SK-N-SH treated with all-trans-retinoic acid at 6 μM for 48 hours (cell line): ENCODE measurements around the gene PRIMA1.

ENCODE experiments used
- ATAC-seq: fragments of 200-7000 bp; cut with Tn5 transposase; 3 replicates; pipeline ENCODE4 v1.9.1; 2020; ENCODE audit warnings: mild to moderate bottlenecking, moderate library complexity
- ARNTL ChIP-seq: fragments of 450-650 bp; formaldehyde crosslinking; IDR thresholded peaks from 2 replicates; pipeline ENCODE4 v1.5.0; 2020; ENCODE audit warnings: low read depth, mild to moderate bottlenecking, moderate library complexity, borderline replicate concordance
- CREB5 ChIP-seq: fragments of 250-450 bp; sonication (Bioruptor Pico); IDR thresholded peaks from 2 replicates; pipeline ENCODE4 v1.5.1; 2020; ENCODE audit warnings: low read depth, mild to moderate bottlenecking, moderate library complexity
- CSRNP3 ChIP-seq: fragments of 250-450 bp; sonication (Bioruptor Pico); IDR thresholded peaks from 2 replicates; pipeline ENCODE4 v1.5.1; 2021; ENCODE audit warnings: mild to moderate bottlenecking, moderate library complexity
- GLIS3 ChIP-seq: fragments of 250-450 bp; sonication (Bioruptor Pico); IDR thresholded peaks from 2 replicates; pipeline ENCODE4 v1.5.0; 2020; ENCODE audit warnings: mild to moderate bottlenecking, moderate library complexity
- ISL1 ChIP-seq: fragments of 250-450 bp; sonication (Bioruptor Pico); IDR thresholded peaks from 2 replicates; pipeline ENCODE4 v2.1.2; 2022; ENCODE audit warnings: mild to moderate bottlenecking, moderate library complexity
- PATZ1 ChIP-seq: fragments of 250-450 bp; sonication (Bioruptor Pico); IDR thresholded peaks from 2 replicates; pipeline ENCODE4 v1.8.0; 2020; ENCODE audit warnings: mild to moderate bottlenecking, moderate library complexity, borderline replicate concordance
- RARB ChIP-seq: fragments of 250-450 bp; sonication (Bioruptor Pico); IDR thresholded peaks from 2 replicates; pipeline ENCODE4 v1.8.0; 2021; ENCODE audit warnings: mild to moderate bottlenecking, moderate library complexity
- TOX ChIP-seq: fragments of 250-450 bp; sonication (Bioruptor Pico); IDR thresholded peaks from 2 replicates; pipeline ENCODE4 v1.8.0; 2021; ENCODE audit warnings: mild to moderate bottlenecking, moderate library complexity, borderline replicate concordance
- TSHZ2 ChIP-seq: fragments of 250-450 bp; sonication (Bioruptor Pico); IDR thresholded peaks from 2 replicates; pipeline ENCODE4 v1.5.0; 2020; ENCODE audit warnings: mild to moderate bottlenecking, moderate library complexity
- ZFP30 ChIP-seq: fragments of 450-650 bp; formaldehyde crosslinking; IDR thresholded peaks from 2 replicates; pipeline ENCODE4 v1.5.0; 2022; ENCODE audit warnings: mild to moderate bottlenecking, moderate library complexity
- ZNF565 ChIP-seq: fragments of 450-650 bp; formaldehyde crosslinking; conservative IDR thresholded peaks from 2 replicates; pipeline ENCODE4 v1.5.0; 2020; ENCODE audit warnings: low read depth, mild to moderate bottlenecking, moderate library complexity
- ZNF70 ChIP-seq: fragments of 450-650 bp; formaldehyde crosslinking; IDR thresholded peaks from 2 replicates; pipeline ENCODE4 v1.5.0; 2020; ENCODE audit warnings: mild to moderate bottlenecking, moderate library complexity
- ZNF8 ChIP-seq: fragments of 450-650 bp; formaldehyde crosslinking; IDR thresholded peaks from 2 replicates; pipeline ENCODE4 v1.5.0; 2020; ENCODE audit warnings: mild to moderate bottlenecking, moderate library complexity

The PRIMA1 gene

GRCh38 chr14:93712838-93713724 is 75.2 kb downstream of the PRIMA1 start:
- TF ChIP-seq ZNF565 (CRISPR knock-in tag) (no peak), RARB (CRISPR knock-in tag) (no peak), PATZ1 (CRISPR knock-in tag) (no peak), ZNF8 (no peak), ZFP30 (CRISPR knock-in tag) (no peak), ZNF70 (CRISPR knock-in tag) (no peak), TOX (no peak), TSHZ2 (CRISPR knock-in tag) (no peak), ARNTL (CRISPR knock-in tag) (no peak), CREB5 (CRISPR knock-in tag) (no peak)
- TF ChIP-seq, all 23 proteins: peak for 0
- ATAC-seq: no peak

GRCh38 chr14:93712079-93712837 is 76.0 kb downstream of the PRIMA1 start:
- ATAC-seq: no peak
- TF ChIP-seq GLIS3 (CRISPR knock-in tag) (no peak), CSRNP3 (CRISPR knock-in tag) (no peak)

- TF ChIP-seq TSHZ2 (CRISPR knock-in tag): no peak
- TF ChIP-seq ZNF8: no peak
- TF ChIP-seq TOX: no peak
- no peak for TF ChIP-seq CREB5 (CRISPR knock-in tag)
- TF ChIP-seq ISL1 (CRISPR knock-in tag): no peak
- TF ChIP-seq, all 23 proteins: peak for 0
- no peak for ATAC-seq
Measured at GRCh38 chr14:93709249-93709648, 79.0 kb downstream of the PRIMA1 start.
